Activated CD4-positive, alpha-beta T cell treated with anti-CD3 and anti-CD28 coated beads for 4 hours (primary cell): ENCODE data around the gene DGKZ.
A peak's percentile ranks its signal among the peaks of the same experiment; 100 is the strongest.

ENCODE experiments used
- DNase-seq, 2 donors: peaks; one replicate each; pipeline ENCODE4 v3.0.0-alpha.2; 2020

Gene DGKZ

DNA sequence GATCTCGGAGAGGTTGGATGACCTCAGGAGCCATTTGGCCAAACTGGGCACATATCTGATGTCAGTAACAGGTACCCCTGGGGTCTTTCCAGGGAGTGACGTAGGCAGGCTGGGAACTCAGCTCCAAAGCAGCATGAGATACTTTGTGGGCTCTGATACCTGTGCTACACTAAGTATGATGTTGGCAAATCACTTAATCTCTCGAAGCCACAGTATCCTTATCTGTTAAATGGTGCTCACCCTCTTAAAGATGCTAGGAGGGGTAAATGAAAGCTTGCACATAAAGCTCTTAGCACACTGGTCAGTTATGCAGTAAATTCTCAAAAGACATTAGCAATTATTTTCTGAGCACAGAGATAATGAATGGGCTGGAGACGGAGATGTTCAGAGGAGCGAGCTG lies 17.1 kb upstream of the DGKZ start:
- no peak for DNase-seq

DNA sequence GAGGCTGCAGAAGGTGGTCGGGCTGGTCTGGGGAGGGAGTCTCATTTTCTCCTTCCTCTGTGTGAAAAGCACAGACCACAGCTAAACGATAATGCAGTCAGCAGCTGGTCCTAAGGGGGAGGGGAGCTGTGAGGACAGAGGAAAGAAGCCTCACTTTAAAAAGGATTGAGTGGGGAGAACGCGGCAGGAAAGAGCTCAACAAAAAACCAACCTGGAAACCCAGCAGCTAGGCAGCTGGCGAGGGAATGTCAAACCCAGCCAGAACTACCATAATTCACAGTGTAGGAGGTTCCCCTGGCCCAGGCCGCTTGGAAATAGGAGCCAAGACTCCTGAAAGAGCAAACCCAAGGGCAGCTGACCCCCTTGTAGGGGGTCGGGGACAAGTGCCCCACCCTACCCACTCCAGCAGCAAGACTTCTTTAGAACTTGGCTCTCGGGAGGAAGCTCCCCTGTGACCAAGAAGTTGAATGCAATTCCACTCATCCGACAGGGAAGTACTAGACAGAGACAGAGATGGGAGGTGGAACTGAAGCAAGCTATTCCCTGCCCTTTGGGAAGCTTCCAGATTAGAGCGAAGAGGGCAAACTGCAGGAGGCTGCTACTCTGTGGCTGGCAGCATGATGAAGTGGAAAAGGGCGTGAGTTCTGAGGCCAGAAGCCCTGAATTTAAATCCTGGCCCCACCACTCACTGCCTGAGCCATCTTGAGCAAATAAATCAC lies 16.5 kb upstream of the DGKZ start:
- no peak for DNase-seq

DNA sequence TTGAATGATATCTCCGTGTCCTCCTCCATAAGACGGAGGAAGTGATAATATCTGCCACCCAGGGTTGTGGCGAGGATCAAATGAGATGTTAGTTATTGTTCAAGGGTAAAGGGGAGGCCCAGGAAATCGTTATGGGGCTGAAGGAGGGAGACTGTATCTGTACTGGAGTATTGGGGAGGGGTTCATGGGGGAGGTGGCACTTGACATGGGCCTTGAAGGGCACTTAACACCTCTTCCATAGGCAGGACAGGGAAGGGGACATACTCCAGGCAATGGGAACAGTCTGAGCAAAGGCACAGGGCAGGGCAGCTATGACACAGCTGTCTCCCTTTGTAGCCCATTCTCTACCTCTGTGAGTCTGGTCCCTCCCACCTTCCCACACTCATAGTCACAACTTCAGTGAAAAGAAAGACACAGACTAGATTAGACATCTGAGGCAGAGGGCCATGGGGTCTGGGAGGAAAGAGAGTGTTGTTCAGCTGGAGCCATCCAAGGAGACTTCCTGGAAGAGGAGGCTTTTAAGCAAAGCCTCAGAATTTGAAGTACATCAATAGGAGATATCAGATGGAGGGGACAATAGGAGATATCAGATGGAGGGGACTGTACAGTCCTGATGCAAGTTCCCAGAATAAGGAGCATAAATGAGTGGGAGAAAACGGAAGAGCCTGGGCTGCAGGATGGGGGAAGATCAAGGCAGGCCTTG lies 15.8 kb upstream of the DGKZ start:
- DNase-seq, result peak; percentile 51 to 56

DNA sequence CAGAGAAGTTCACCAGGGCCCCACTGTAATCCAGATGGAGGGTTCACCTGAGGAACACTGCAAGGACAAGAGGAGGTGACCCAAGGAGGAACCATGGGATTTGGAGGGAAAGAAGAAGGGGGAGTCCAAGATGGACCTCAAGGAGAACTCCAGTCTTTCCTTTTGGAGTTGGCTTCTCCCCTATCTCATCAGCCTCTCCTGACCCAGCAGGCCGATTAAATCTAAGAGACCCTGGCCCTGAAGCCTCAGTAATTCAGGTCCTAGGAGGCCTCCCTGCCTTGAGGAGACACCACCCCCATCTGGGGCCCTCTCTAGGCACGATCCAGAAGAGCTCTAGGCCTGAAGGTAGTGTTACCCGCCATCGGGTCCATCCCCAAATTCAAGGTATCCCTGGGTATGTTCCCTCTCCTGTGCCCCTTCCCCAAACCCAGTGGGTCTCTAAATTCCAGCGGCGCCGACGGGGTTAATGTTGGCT lies 15.1 kb upstream of the DGKZ start:
- DNase-seq, result no peak

DNA sequence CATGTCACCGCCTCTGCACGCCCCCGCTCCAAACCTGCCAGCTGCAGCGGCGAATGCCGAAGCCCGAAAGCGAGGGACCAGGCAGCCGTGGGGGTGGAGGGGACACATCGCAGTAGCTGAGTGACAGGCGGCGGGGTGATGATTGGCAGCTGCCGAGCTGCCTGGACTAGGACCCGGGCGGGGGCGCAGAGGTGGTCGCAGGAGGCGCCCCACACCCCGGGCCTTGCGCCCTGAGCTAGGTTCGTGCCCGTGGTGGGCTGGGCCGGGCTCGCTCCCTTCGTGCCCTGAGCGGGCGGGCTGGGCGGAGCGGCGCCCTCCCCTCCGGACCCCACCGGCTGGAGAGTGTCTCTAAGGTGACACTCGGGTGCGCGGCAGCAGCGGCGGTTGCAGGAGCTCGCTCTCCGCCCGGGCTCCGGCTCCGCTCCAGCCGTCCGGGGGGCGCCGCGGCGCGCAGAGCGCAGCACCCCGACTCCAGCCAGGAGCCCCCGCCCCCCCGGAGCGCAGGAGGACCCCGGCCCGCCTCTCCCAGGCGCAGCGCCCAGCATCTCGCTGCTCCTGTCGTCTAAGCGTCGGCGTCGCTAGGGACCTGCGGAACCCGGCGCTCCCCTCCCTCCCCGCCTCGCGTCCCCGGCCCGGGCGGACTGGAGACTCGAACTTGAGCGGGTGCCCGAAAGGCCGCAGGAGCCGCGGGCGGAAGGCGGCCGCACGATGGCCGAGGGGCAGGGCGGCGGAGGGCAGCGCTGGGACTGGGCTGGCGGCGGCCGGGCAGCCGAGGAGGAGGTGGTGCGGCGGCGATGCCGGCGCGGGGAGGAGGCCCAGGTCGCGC lies 14.5 kb upstream of the DGKZ start:
- peak; percentile 75 to 78 for DNase-seq

- DNase-seq, result no peak
Observed at GRCh38 chr11:46333394-46333947, 13.8 kb upstream of the DGKZ start.

GRCh38 chr11:46334211-46334610 lies 13.1 kb upstream of the DGKZ start:
- DNase-seq, result no peak

DNA sequence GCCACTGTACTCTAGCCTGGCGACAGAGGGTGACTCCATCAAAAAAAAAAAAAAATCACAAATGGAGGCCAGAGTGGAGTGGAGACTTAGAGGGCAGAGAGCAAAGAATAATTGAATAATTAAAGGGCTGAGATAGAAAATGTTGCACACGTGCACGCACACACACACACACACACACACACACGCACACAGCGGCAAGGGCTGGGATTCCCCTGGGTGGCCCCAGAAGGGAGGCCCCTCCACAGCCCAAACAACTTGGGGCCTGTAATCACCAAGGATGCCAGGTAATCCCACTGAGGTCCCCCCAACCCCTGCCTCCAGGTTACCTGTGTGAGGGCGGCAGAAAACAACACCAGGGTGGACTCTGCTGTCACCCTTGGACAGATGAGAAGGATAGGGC lies 12.0 kb upstream of the DGKZ start:
- no peak for DNase-seq

DNA sequence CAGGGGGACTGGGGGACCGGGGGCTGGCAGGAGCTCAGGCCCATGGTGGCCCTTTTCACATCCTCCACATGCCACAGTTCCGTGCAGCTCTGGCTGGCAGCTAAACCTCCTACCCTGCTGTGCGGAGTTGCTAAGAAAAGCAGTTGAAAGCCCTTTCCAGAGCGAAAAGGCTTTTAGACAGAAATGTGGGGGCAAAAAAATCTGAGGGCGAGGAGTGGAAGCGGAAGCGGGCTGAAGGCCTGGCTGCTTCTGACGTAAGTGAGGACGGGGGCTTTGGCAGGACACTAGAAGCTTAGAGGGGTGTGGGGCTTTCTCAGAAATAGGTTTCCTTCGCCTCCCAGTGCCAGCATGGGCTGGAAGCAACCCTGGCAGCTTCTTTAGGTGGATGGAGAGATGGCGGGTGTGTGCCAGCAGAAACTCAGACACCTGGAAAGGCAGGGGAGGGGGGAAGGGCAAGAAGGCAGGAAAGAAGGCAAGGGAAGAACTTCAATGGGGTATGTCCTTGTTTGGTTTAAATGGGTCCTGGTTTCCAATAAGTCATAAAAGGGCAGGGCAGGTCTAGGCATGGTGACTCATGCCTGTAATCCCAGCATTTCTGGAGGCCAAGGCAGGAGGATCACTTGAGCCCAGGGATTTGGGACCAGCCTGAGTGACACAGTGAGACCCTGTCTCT lies 11.2 kb upstream of the DGKZ start:
- DNase-seq, result no peak

GRCh38 chr11:46336563-46337180 lies 10.6 kb upstream of the DGKZ start:
- DNase-seq, result no peak

DNA sequence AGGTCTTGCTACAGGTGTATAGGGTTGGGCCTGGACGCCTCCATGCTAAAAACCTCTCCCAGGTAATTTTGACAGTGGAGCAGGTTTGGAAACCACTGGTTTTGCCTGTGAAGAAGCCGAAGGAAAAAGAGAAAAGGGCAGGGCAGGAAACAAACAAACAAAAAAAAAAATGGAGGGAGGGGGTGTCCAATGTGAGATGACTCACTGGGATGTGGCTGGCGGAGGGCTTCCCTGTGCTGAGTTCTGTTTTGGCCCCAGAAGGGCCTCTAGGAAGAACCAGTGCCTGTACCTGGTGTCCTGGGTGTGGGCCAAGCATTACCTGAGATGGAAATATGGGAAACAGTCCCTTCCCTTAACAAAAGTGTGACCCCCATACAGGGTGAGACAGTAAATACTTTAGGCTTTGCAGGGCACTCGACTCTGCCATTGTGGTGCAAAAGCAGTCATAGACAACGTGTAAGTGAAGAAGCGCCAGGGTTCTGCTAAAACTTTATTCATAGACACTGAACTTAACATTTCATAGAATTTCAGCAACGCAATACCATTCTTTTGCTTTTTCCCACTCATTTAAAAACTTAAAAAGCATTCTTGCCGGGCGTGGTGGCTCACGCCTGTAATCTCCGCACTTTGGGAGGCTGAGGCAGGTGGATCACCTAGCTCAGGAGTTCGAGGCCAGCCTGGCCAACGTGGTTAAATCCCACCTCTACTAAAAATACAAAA lies 9.5 kb upstream of the DGKZ start:
- no peak for DNase-seq

- DNase-seq, result no peak
Observed at GRCh38 chr11:46338636-46338987, 8.7 kb upstream of the DGKZ start.

- DNase-seq, result no peak
Observed at GRCh38 chr11:46338988-46339666, 8.1 kb upstream of the DGKZ start.

- no peak for DNase-seq
Observed at GRCh38 chr11:46339816-46340215, 7.4 kb upstream of the DGKZ start.

DNA sequence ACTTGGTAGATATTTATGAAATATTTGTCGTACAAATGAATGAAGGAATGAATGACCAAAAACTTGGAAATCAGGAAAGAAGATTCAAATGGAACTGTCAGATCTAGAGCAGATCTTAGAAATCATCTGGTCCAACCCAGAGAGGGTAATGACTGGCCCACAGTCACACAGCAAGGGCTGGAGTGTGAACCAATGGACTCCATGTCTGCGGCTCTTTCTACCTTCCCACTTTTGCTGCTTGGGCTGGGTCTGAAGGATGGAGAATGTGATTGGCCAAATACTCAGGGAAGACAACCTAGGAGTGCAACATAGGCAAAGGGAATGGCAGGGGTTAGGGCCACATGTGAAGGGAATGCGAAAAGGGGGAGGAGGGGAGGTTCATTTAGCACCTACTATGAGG lies 5.8 kb upstream of the DGKZ start:
- DNase-seq, result no peak

DNA sequence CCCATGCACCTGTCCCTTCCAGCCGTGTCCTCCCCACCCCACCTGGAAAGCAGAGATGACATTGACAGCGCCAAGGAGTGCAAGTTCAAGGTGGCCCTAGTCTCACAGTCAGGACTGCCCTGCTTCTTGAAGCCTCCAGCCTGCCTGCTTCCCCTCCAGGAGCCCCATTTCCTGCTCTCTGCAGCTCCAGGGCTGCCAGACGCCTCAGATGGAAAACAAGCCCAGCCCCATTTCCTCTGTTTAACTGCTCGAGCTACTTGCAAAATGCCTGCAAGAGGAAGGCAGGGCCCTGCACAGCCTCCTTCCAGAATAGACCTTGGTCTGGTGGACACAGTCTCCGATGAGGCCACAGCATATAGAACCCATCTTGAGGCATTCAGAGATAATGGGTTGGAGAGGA lies 5.0 kb upstream of the DGKZ start:
- DNase-seq, result no peak

DNA sequence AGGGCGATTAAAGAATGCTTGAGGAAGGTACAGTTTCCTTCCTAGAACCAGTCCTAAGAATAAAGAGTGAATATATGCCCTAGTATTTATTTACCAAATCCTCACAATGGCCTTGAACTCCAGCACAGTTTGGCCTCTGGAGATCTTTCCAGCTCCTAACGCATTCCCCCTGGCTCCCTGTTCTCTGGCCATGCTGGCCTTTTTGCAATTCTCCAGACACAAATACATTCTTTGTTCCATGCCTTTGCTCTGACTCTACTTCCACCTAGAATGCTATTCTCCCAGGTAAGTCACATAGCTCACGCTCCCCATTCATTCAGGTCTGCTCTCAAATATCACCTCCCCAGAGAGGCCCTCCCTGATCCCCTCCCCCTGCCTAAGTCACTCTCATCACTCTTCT lies 3.7 kb upstream of the DGKZ start:
- DNase-seq, result no peak

DNA sequence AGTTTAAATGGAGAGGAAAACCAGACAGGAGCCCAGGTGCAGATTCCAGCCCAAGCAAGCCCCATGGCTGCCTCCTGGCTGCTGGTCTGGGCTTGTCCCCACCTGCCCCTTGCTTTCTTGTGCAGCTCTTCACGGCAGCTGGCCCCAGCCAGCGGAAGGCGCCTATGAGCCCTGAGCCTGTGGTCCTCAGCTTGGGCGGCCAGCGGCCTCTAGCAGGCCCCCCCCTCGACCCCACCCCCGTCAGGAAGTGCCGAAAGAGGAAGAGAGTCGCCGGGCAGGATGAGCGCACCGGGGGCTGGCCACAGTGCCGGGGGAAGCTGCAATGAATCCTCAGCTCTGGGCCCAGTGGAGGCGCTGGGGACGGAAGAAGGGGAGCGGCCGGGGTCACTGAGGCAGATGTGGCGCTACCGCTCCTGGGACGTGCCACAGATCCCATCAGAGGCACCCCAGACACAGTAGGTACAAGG lies 2.1 kb upstream of the DGKZ start:
- DNase-seq, result no peak

DNA sequence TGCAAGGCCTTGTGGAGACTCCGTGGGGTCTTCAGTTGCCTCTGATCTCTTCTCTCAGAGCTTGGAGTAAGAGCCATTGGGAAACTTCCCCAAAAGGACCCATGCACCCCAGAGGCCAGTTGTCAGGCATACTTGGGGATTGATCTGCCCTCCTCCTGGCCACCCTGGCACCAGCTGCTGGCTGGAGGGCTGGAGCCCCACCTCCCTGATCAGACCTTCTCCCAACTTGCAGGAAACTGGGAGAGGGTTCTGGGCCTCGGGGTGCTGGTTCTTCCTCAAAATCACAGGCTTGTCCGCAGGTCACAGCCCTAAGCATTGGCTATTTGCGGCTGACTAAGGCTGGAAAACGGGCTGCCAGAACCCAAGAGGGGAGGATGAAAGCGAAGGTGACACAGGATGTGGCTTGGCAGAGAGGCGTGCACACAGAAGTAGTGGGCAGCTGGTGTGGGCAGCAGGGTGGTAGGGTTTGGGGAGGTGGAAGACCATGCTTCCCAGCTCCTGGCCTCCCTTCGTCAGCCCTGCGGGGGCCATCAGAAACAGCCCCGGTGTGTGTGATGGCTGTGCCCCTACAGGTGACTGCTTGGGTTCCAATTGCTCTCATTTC lies 1.3 kb upstream of the DGKZ start:
- DNase-seq, result no peak

- no peak for DNase-seq
Observed at GRCh38 chr11:46347637-46348311, 511 bp downstream of the DGKZ start.
